ENCODE measurements around the gene DENND1A.

- no peak for TF ChIP-seq CTCF (IDR thresholded peaks at IDR 0.05)
- no peak for TF ChIP-seq POLR2A (IDR thresholded peaks at IDR 0.05; ENCODE audit: low read depth)
- TF ChIP-seq EP300 (IDR thresholded peaks at IDR 0.05), result no peak
- TF ChIP-seq POLR2AphosphoS5 (IDR thresholded peaks at IDR 0.05), result no peak
Observed at GRCh38 chr9:123370526-123371227, 559.2 kb downstream of the DENND1A start.
